ENCODE measurements around the gene DOCK1. TPM values are rescaled to one million over a fixed set of nuclear protein-coding genes. Genes with fewer than 3 reads are reported as not detected.

Gene DOCK1
- total RNA-seq, 2 experiments from 2014 or later = not detected

DNA sequence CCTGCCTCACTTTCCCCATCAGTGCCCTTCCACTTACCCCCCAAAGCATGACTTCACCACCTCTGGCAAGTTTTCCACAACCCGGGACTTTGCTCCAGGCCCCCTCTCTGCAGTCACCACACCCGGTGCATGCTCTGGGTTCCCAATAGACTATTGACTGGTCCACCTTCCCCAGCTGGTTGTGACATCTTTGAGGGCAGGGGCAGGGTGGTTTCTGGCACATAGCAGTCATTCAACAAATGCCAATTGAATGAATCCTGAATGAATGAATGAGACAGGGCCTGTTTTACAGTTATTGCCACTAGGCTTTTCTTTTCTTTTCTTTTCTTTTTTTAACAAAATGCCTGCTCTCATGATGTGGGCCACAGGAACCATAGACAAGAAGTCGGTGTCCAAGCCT lies 28.8 kb upstream of the DOCK1 start:
- Mint-ChIP-seq H3K27ac (no peak overlapping the region), H3K27me3 (peaks cover 6% of the 10 kb centered on the region), H3K36me3 (ENCODE audit: low read depth) (no peaks in the 10 kb centered on the region), H3K4me3 (no peak overlapping the region), H3K4me1 (ENCODE audit: low read depth) (no peaks in the 10 kb centered on the region), H3K9me3 (peaks cover 3% of the 10 kb centered on the region)
- ATAC-seq (ENCODE audit: poor library complexity) (no peak), DNase-seq (no peak)
- H3K4me1 ChIP-seq (ENCODE audit: insufficient read depth, low read length) = no peaks in the 10 kb centered on the region
- H3K36me3 ChIP-seq (ENCODE audit: insufficient read depth, low read length) = no peaks in the 10 kb centered on the region
- intact Hi-C loops (cut with DNase I, micrococcal nuclease) = no loop called here
- no peaks in the 10 kb centered on the region for H3K27me3 ChIP-seq (ENCODE audit: control insufficient read depth in 1 of 2, insufficient read depth in 2 of 2, low read length in 2 of 2)
- no peak overlapping the region for H3K27ac ChIP-seq (ENCODE audit: low read depth in 1 of 2, low read length in 2 of 2)
- TF ChIP-seq, protein P1, sequence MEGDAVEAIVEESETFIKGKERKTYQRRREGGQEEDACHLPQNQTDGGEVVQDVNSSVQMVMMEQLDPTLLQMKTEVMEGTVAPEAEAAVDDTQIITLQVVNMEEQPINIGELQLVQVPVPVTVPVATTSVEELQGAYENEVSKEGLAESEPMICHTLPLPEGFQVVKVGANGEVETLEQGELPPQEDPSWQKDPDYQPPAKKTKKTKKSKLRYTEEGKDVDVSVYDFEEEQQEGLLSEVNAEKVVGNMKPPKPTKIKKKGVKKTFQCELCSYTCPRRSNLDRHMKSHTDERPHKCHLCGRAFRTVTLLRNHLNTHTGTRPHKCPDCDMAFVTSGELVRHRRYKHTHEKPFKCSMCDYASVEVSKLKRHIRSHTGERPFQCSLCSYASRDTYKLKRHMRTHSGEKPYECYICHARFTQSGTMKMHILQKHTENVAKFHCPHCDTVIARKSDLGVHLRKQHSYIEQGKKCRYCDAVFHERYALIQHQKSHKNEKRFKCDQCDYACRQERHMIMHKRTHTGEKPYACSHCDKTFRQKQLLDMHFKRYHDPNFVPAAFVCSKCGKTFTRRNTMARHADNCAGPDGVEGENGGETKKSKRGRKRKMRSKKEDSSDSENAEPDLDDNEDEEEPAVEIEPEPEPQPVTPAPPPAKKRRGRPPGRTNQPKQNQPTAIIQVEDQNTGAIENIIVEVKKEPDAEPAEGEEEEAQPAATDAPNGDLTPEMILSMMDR (IDR thresholded peaks at IDR 0.05) = no peak
- CTCF ChIA-PET = no interaction called here
- POLR2A ChIA-PET = no interaction called here
- H3K4me3 ChIP-seq (ENCODE audit: low read length) = no peak overlapping the region
- H3K9me3 ChIP-seq (ENCODE audit: control insufficient read depth in 1 of 2, insufficient read depth in 1 of 2, low read length in 2 of 2) = peaks cover 0 to 22% of the 10 kb centered on the region in 2 experiments

DNA sequence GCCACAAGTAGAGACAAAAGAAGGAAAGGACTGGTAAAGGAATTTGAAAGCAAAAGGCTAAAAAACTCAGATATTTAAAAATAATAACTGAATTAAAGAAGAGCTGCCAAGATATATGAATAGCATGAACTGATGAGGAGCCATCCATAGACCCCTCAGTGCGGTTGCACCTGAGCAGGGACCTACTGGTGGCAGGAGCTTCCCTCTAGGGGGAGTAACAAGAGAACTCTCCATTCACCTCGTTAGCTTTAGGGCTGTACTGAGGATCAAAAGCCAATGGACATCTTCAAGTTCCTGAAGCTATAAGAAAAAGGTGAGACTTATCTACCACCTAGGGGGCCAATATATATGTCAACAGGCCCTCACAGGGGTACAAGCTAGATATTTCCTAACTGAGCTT lies 27.8 kb upstream of the DOCK1 start:
- H3K36me3 ChIP-seq (ENCODE audit: insufficient read depth, low read length) = no peaks in the 10 kb centered on the region
- no peak for DNase-seq
- intact Hi-C loops (cut with DNase I, micrococcal nuclease) = no loop called here
- Mint-ChIP-seq H3K27me3 (peaks cover 6% of the 10 kb centered on the region), H3K4me1 (ENCODE audit: low read depth) (no peaks in the 10 kb centered on the region), H3K27ac (no peak overlapping the region), H3K36me3 (ENCODE audit: low read depth) (no peaks in the 10 kb centered on the region), H3K9me3 (peaks cover 3% of the 10 kb centered on the region), H3K4me3 (no peak overlapping the region)
- no peak for ATAC-seq (ENCODE audit: poor library complexity)
- ChIA-PET POLR2A (no interaction called here), CTCF (no interaction called here)
- no peak overlapping the region for H3K4me3 ChIP-seq (ENCODE audit: low read length)
- no peak overlapping the region for H3K27ac ChIP-seq (ENCODE audit: low read depth in 1 of 2, low read length in 2 of 2)
- H3K9me3 ChIP-seq (ENCODE audit: control insufficient read depth in 1 of 2, insufficient read depth in 1 of 2, low read length in 2 of 2) = peaks cover 0 to 15% of the 10 kb centered on the region in 2 experiments
- no peaks in the 10 kb centered on the region for H3K27me3 ChIP-seq (ENCODE audit: control insufficient read depth in 1 of 2, insufficient read depth in 2 of 2, low read length in 2 of 2)
- no peaks in the 10 kb centered on the region for H3K4me1 ChIP-seq (ENCODE audit: insufficient read depth, low read length)
- TF ChIP-seq, protein P1 (IDR thresholded peaks at IDR 0.05) = no peak

DNA sequence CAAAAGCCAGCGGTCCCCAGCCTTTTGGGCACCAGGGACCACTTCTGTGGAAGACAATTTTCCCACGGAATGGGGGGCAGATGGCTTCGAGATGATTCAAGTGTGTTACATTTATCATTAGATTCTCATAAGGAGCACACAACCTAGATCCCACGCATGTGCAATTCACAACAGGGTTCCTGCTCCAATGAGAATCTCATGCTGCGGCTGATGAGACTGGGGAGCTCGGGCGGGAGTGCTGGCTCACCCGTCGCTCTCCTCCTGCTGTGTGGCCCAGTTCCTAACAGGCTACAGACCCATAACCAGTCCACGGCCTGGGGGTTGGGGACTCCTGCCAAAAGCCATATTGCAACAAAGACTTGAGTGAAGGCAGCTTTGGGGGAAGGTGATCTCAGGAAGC lies 26.6 kb upstream of the DOCK1 start:
- TF ChIP-seq, protein P1 (IDR thresholded peaks at IDR 0.05) = no peak
- Mint-ChIP-seq H3K27me3 (peaks cover 6% of the 10 kb centered on the region), H3K4me1 (ENCODE audit: low read depth) (no peaks in the 10 kb centered on the region), H3K4me3 (no peak overlapping the region), H3K36me3 (ENCODE audit: low read depth) (no peaks in the 10 kb centered on the region), H3K27ac (no peak overlapping the region), H3K9me3 (peaks cover 3% of the 10 kb centered on the region)
- Histone ChIP-seq H3K4me1 (ENCODE audit: insufficient read depth, low read length) (no peaks in the 10 kb centered on the region), H3K27me3 (ENCODE audit: control insufficient read depth in 1 of 2, insufficient read depth in 2 of 2, low read length in 2 of 2) (no peaks in the 10 kb centered on the region), H3K9me3 (ENCODE audit: control insufficient read depth in 1 of 2, insufficient read depth in 1 of 2, low read length in 2 of 2) (peaks cover 0 to 15% of the 10 kb centered on the region in 2 experiments), H3K4me3 (ENCODE audit: low read length) (no peak overlapping the region), H3K27ac (ENCODE audit: low read depth in 1 of 2, low read length in 2 of 2) (no peak overlapping the region), H3K36me3 (ENCODE audit: insufficient read depth, low read length) (no peaks in the 10 kb centered on the region)
- no peak for DNase-seq
- ATAC-seq (ENCODE audit: poor library complexity) = no peak
- ChIA-PET POLR2A (no interaction called here), CTCF (no interaction called here)
- intact Hi-C loops (cut with DNase I, micrococcal nuclease) = no loop called here
